Breast epithelium (tissue), 4 donors: Measurements from ENCODE around the gene SH2D3A. TPM values are rescaled to one million over a fixed set of nuclear protein-coding genes. Genes with fewer than 3 reads are reported as not detected.
A peak's percentile ranks its signal among the peaks of the same experiment; 100 is the strongest.

ENCODE experiments used
- DNase-seq, 2 donors: peaks; one replicate each; pipeline ENCODE4 v3.0.0-alpha.2; 2019; ENCODE audit warnings: low spot score in 2 of 2
- H3K27ac ChIP-seq, 2 donors: fragments of 200-600 bp; sonication (generic) in 1 of 2; one replicate each; pipeline ENCODE4 v1.5.1; 2016 to 2019; ENCODE audit warnings: mild to moderate bottlenecking in 1 of 2
- H3K27me3 ChIP-seq, 2 donors: fragments of 200-600 bp; sonication (generic) in 1 of 2; one replicate each; pipeline versions ENCODE4 v1.5.1 to v1.6.0; 2017 to 2019; ENCODE audit warnings: control low read depth in 1 of 2, mild to moderate bottlenecking in 1 of 2
- H3K36me3 ChIP-seq: fragments of 200-600 bp; one replicate; pipeline ENCODE4 v1.5.1; 2019
- H3K4me1 ChIP-seq, 2 donors: fragments of 200-600 bp; sonication (generic); one replicate each; pipeline ENCODE4 v1.5.1; 2016 to 2019; ENCODE audit warnings: control low read depth in 1 of 2
- H3K4me3 ChIP-seq, 3 donors: fragments of 200-600 bp; sonication (generic); 1 replicate in 2 of 3; 2 replicates in 1 of 3; pipeline ENCODE4 v1.5.1; 2016 to 2019; ENCODE audit warnings: mild to moderate bottlenecking in 3 of 3, moderate library complexity in 2 of 3
- H3K9me3 ChIP-seq, 2 donors: fragments of 200-600 bp; sonication (generic) in 1 of 2; one replicate each; pipeline ENCODE4 v1.5.1; 2016 to 2019; ENCODE audit warnings: control low read depth in 1 of 2
- POLR2A ChIP-seq: fragments of 450-650 bp; IDR thresholded peaks from one replicate; pipeline ENCODE4 v1.6.1; 2016; ENCODE audit warnings: antibody characterized with exemption, mild to moderate bottlenecking, moderate library complexity
- POLR2AphosphoS5 ChIP-seq, 3 donors: sonication (generic); formaldehyde crosslinking; IDR thresholded peaks; one replicate each; pipeline ENCODE4 v1.6.1; 2017; ENCODE audit warnings: antibody characterized with exemption in 3 of 3
- intact Hi-C: fragments of 100-400 bp; cut with DNase I; formaldehyde crosslinking; loops from one replicate; pipeline ENCODE4 v1.15.1; 2023; ENCODE audit warnings: low total_unique reads
- total RNA-seq, 3 donors: library from RNA; depleted of rRNA; stranded (reverse); fragments of >200 nt; gene quantifications; one replicate each; pipeline ENCODE4 v1.1.0, GENCODE V29; 2016
- TF ChIP-seq, protein P1 (sequence below), 3 donors: fragments of 450-650 bp; IDR thresholded peaks; one replicate each; pipeline ENCODE4 v1.5.1; 2016 to 2017; ENCODE audit warnings: antibody characterized with exemption in 3 of 3, mild to moderate bottlenecking in 3 of 3, moderate library complexity in 3 of 3

The SH2D3A gene
- total RNA-seq, 3 donors from 2014 or later, result 0.96 to 38.2 (median 18.4) TPM

DNA sequence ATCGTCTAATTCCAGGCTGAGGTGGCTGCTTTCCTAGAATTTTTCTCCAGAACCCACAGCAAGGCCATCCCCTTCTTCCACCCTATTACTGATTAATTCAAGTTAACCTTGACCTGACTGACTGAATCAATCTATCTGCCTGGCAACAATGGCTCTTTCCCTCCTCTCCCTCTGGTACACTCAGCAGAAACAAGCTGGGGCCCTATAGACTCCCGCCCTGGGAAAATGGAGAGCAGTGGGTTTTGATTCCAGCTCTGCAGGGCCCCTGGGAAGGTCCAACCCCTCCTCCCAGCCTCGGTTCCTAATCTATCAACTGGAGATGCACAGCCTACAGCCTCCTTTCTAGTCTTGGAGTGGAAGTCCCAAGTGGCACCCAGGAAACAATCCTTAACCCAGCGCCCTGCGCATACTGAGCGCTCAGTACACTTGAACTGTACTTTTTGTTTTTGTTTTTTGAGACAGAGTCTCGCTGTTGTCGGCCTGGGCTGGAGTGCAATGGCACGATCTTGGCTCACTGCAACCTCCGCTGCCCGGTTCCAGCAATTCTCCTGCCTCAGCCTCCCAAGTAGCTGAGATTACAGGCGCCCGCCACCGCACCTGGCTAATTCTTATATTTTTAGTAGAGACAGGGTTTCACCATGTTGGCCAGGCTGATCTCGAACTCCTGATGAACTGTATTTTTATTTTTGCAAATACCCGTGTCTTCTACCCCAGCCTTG is 41.6 kb downstream of the SH2D3A start:
- no peak for TF ChIP-seq POLR2A
- no peak for TF ChIP-seq POLR2AphosphoS5 (IDR thresholded peaks at IDR 0.05)
- TF ChIP-seq, protein P1, sequence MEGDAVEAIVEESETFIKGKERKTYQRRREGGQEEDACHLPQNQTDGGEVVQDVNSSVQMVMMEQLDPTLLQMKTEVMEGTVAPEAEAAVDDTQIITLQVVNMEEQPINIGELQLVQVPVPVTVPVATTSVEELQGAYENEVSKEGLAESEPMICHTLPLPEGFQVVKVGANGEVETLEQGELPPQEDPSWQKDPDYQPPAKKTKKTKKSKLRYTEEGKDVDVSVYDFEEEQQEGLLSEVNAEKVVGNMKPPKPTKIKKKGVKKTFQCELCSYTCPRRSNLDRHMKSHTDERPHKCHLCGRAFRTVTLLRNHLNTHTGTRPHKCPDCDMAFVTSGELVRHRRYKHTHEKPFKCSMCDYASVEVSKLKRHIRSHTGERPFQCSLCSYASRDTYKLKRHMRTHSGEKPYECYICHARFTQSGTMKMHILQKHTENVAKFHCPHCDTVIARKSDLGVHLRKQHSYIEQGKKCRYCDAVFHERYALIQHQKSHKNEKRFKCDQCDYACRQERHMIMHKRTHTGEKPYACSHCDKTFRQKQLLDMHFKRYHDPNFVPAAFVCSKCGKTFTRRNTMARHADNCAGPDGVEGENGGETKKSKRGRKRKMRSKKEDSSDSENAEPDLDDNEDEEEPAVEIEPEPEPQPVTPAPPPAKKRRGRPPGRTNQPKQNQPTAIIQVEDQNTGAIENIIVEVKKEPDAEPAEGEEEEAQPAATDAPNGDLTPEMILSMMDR (IDR thresholded peaks at IDR 0.05), result no peak
- intact Hi-C loops, result no loop called here
- DNase-seq, result no peak
- H3K27ac ChIP-seq, result peak overlapping the region in 1 of 2 donors; percentile 60
- H3K9me3 ChIP-seq, result no peaks in the 10 kb centered on the region
- no peak overlapping the region for H3K4me3 ChIP-seq
- no peaks in the 10 kb centered on the region for H3K27me3 ChIP-seq
- no peaks in the 10 kb centered on the region for H3K36me3 ChIP-seq
- H3K4me1 ChIP-seq, result no peaks in the 10 kb centered on the region

DNA sequence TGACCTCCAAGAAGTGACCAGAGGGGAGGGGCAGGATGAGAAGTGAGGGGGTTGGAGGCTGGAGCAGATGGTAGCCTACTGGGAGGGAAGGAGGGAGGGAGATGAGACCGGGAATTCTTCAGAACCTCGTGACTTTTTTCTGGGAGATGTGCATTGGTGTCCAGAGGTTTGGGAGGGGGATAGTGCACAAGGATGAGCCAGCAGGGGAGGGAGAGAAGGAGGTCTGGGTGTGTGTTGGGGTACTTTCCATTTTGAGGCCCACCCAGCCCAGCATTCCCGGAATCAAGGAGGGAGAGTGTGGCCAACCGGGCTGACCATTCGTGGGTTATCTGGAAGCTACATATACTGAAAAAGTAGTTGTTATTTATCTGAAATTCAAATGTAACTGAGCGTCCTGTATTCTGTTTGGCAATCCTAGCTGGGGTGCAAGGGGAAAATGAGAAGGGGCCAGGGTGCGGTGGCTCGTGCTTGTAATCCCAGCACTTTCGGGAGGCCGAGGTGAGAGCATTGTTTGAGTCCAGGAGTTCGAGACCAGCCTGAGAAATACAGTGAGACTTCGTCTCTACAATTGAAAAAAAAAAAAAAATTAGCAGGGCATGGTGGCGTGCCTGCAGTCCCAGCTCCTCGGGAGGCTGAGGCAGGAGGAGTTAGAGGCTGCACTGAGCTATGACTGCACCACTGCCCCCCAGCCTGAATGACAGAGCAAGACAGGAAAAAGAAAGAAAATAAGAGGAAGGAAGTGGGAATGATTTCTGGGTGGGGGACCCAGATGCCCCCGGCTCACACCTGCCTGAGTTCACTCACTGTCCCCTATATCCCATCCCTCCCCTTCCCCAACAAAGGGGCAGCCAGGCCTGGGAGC is 42.4 kb downstream of the SH2D3A start:
- Histone ChIP-seq H3K27ac (peak overlapping the region; percentile 72 to 82), H3K4me1 (no peaks in the 10 kb centered on the region)

DNA sequence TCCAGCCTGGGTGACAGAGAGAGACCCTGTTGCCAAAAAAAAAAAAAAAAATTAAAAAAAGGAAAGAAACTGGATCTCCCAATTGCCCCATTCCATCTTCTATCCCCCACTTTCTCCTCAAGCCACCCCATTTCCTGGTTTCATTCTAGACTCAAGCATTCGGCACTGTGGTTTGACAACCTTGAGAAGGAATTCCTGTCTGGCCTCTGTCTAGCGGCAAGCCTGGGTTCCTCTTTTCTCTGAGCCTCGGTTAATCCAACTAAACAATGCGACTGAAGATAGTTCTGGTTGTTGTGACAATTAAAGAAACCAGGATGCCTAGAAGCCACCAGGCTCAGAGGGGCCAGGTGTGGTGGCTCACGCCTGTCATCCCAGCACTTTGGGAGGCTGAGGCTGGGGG is 43.5 kb downstream of the SH2D3A start:
- H3K27me3 ChIP-seq, result no peaks in the 10 kb centered on the region
- H3K27ac ChIP-seq, result peak overlapping the region; percentile 72 to 82
- no peak for DNase-seq
- intact Hi-C loops, result no loop called here
- H3K4me1 ChIP-seq, result no peaks in the 10 kb centered on the region
- TF ChIP-seq POLR2AphosphoS5 (IDR thresholded peaks at IDR 0.05) (no peak), POLR2A (no peak)
- TF ChIP-seq, protein P1 (IDR thresholded peaks at IDR 0.05), result no peak
- H3K4me3 ChIP-seq, result peak overlapping the region in 1 of 3 donors; percentile 23
- H3K9me3 ChIP-seq, result no peaks in the 10 kb centered on the region
- no peaks in the 10 kb centered on the region for H3K36me3 ChIP-seq

More for the DNA sequence above, 42.4 kb downstream of the SH2D3A start:
- no peak for TF ChIP-seq POLR2A
- TF ChIP-seq, protein P1 (IDR thresholded peaks at IDR 0.05), result no peak
- TF ChIP-seq POLR2AphosphoS5 (IDR thresholded peaks at IDR 0.05), result no peak
- DNase-seq, result no peak
- Histone ChIP-seq H3K27me3 (no peaks in the 10 kb centered on the region), H3K36me3 (no peaks in the 10 kb centered on the region), H3K4me3 (no peak overlapping the region), H3K9me3 (no peaks in the 10 kb centered on the region)
- intact Hi-C loops, result no loop called here

DNA sequence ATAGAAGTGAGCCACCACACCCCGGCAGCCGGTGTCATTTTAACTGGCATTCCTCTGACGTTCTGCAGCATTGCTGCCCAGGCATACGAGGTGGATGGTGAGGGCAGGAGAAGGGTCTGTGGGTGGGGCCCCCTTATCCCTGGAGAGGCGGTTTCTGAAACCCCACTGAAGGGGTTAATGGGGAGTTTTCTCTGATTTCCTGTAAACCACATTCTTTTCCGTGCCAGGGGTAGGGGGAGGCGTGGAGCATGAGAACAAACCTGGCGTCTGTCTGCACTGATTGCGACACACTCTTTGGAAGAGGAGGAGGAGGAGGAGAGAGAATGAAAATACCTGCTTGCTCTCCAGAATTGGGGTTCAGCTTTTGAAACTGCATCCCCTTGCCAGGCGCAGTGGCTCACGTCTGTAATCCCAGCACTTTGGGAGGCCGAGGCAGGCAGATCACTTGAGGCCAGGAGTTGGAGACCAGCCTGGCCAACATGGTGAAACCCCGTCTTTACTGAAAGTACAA is 44.1 kb downstream of the SH2D3A start:
- Histone ChIP-seq H3K36me3 (no peaks in the 10 kb centered on the region), H3K9me3 (no peaks in the 10 kb centered on the region), H3K4me3 (peak overlapping the region in 2 of 3 donors; percentile 23 to 33), H3K27ac (peak overlapping the region; percentile 72 to 82), H3K4me1 (no peaks in the 10 kb centered on the region), H3K27me3 (no peaks in the 10 kb centered on the region)
- intact Hi-C loops, result no loop called here
- peak; percentile 20 to 74 (median 49) for TF ChIP-seq POLR2AphosphoS5 (IDR thresholded peaks at IDR 0.05)
- TF ChIP-seq POLR2A, result no peak
- peak in 1 of 2 donors; percentile 67 for DNase-seq

DNA sequence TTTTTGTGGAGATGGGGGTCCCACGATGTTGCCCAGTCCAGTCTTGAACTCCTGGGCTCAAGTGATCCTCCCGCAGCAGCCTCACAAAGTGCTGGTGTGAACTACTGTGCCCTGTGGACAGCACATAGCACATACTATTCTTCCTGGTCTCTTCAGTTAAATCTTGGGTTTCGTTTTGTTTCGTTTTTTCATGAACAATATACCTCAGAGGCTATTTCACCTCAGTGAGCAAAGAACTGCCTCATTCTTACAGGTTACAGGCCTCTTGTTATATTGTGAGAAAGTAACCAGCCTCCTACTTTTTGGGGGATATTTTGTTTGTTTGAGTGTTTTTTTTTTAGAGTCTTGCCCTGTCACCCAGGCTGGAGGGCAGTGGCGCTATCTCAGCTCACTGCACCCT is 45.5 kb downstream of the SH2D3A start:
- intact Hi-C loops, result no loop called here
- no peaks in the 10 kb centered on the region for H3K4me1 ChIP-seq
- no peaks in the 10 kb centered on the region for H3K9me3 ChIP-seq
- H3K27ac ChIP-seq, result peak overlapping the region; percentile 36 to 72
- TF ChIP-seq POLR2A (no peak), POLR2AphosphoS5 (IDR thresholded peaks at IDR 0.05) (no peak)
- TF ChIP-seq, protein P1 (IDR thresholded peaks at IDR 0.05), result no peak
- no peak overlapping the region for H3K4me3 ChIP-seq
- no peak for DNase-seq
- H3K27me3 ChIP-seq, result no peaks in the 10 kb centered on the region
- no peaks in the 10 kb centered on the region for H3K36me3 ChIP-seq
